ENCODE results near the gene SLC38A10.

Gene SLC38A10

GRCh38 chr17:81277946-81278693, 17.0 kb downstream of the SLC38A10 start:
- H3K36me3 ChIP-seq: peaks cover 94% of the 10 kb centered on the region
- no peak overlapping the region for H3K4me3 ChIP-seq (ENCODE audit: low read depth in 1 of 2, low read length in 1 of 2)
- no peak overlapping the region for H3K27ac ChIP-seq
- TF ChIP-seq CTCF (IDR thresholded peaks at IDR 0.05): no peak
- H3K9me3 ChIP-seq: no peaks in the 10 kb centered on the region
- no peaks in the 10 kb centered on the region for H3K27me3 ChIP-seq
- H3K4me1 ChIP-seq (ENCODE audit: control insufficient read depth in 1 of 2, insufficient read depth in 1 of 2, low read depth in 1 of 2, low read length in 1 of 2): peaks cover 11 to 14% of the 10 kb centered on the region in 2 experiments

GRCh38 chr17:81277421-81277820, 17.7 kb downstream of the SLC38A10 start:
- Histone ChIP-seq H3K4me3 (ENCODE audit: low read depth in 1 of 2, low read length in 1 of 2) (no peak overlapping the region), H3K9me3 (no peaks in the 10 kb centered on the region), H3K27ac (no peak overlapping the region), H3K36me3 (peaks cover 90% of the 10 kb centered on the region), H3K27me3 (no peaks in the 10 kb centered on the region), H3K4me1 (ENCODE audit: control insufficient read depth in 1 of 2, insufficient read depth in 1 of 2, low read depth in 1 of 2, low read length in 1 of 2) (peaks cover 18 to 21% of the 10 kb centered on the region in 2 experiments)
- no peak for TF ChIP-seq CTCF (IDR thresholded peaks at IDR 0.05)

- no peak for TF ChIP-seq CTCF (IDR thresholded peaks at IDR 0.05)
- H3K27me3 ChIP-seq: no peaks in the 10 kb centered on the region
- H3K4me1 ChIP-seq (ENCODE audit: control insufficient read depth in 1 of 2, insufficient read depth in 1 of 2, low read depth in 1 of 2, low read length in 1 of 2): peaks cover 24 to 27% of the 10 kb centered on the region in 2 experiments
- no peaks in the 10 kb centered on the region for H3K9me3 ChIP-seq
- no peak overlapping the region for H3K27ac ChIP-seq
- H3K36me3 ChIP-seq: peaks cover 88% of the 10 kb centered on the region
- H3K4me3 ChIP-seq (ENCODE audit: low read depth in 1 of 2, low read length in 1 of 2): no peak overlapping the region
Measured at GRCh38 chr17:81276781-81277180, 18.3 kb downstream of the SLC38A10 start.

- Histone ChIP-seq H3K4me3 (ENCODE audit: low read depth in 1 of 2, low read length in 1 of 2) (no peak overlapping the region), H3K27ac (peak overlapping the region; percentile 82), H3K4me1 (ENCODE audit: control insufficient read depth in 1 of 2, insufficient read depth in 1 of 2, low read depth in 1 of 2, low read length in 1 of 2) (peaks cover 47 to 49% of the 10 kb centered on the region in 2 experiments), H3K27me3 (no peaks in the 10 kb centered on the region), H3K9me3 (no peaks in the 10 kb centered on the region), H3K36me3 (peaks cover 78% of the 10 kb centered on the region)
- no peak for TF ChIP-seq CTCF (IDR thresholded peaks at IDR 0.05)
Measured at GRCh38 chr17:81274471-81274855, 20.6 kb downstream of the SLC38A10 start.

GRCh38 chr17:81273698-81274470, 21.2 kb downstream of the SLC38A10 start:
- H3K4me1 ChIP-seq (ENCODE audit: control insufficient read depth in 1 of 2, insufficient read depth in 1 of 2, low read depth in 1 of 2, low read length in 1 of 2): peaks cover 53 to 54% of the 10 kb centered on the region in 2 experiments
- H3K4me3 ChIP-seq (ENCODE audit: low read depth in 1 of 2, low read length in 1 of 2): no peak overlapping the region
- H3K9me3 ChIP-seq: no peaks in the 10 kb centered on the region
- H3K27me3 ChIP-seq: no peaks in the 10 kb centered on the region
- TF ChIP-seq CTCF (IDR thresholded peaks at IDR 0.05): no peak
- H3K27ac ChIP-seq: peak overlapping the region; percentile 82
- H3K36me3 ChIP-seq: peaks cover 78% of the 10 kb centered on the region
